Kidney (tissue), 14 donors: ENCODE measurements around the gene PRLR. TPM values are rescaled to one million over a fixed set of nuclear protein-coding genes. Genes with fewer than 3 reads are reported as not detected.

Source experiments
- DNase-seq, 5 donors: peaks; one replicate each; pipeline ENCODE4 v3.0.0-alpha.2; 2013 to 2020
- FAIRE-seq: peaks from 2 replicates; lab custom pipeline; 2012; peaks lifted over from hg19 to GRCh38; lab: Jason Lieb, UNC
- H3K27ac ChIP-seq, 2 donors: one replicate each; pipeline ENCODE4 v1.7.0; 2013; ENCODE audit warnings: low read depth in 2 of 2, low read length in 2 of 2, inconsistent platforms in 1 of 2
- H3K27me3 ChIP-seq: one replicate; pipeline ENCODE4 v1.7.1; 2013; ENCODE audit warnings: low read length, inconsistent platforms; ENCODE audit not compliant: control insufficient read depth, insufficient read depth
- H3K36me3 ChIP-seq, 3 donors: one replicate each; pipeline versions ENCODE4 v1.7.0 to v1.7.1; 2013; ENCODE audit warnings: low read length in 3 of 3, control low read depth in 1 of 3, inconsistent platforms in 1 of 3; ENCODE audit not compliant: insufficient read depth in 3 of 3, control insufficient read depth in 2 of 3
- H3K4me1 ChIP-seq, 3 donors: one replicate each; pipeline versions ENCODE4 v1.7.0 to v1.7.1; 2013; ENCODE audit warnings: low read length in 3 of 3, inconsistent platforms in 1 of 3, low read depth in 1 of 3; ENCODE audit not compliant: control insufficient read depth in 2 of 3, insufficient read depth in 2 of 3
- H3K4me3 ChIP-seq, 3 donors: one replicate each; pipeline versions ENCODE4 v1.7.0 to v1.8.1; 2013; ENCODE audit warnings: low read length in 3 of 3, control low read depth in 1 of 3, inconsistent platforms in 1 of 3
- H3K9ac ChIP-seq, 3 donors: one replicate each; pipeline versions ENCODE4 v1.7.0 to v1.7.1; 2013; ENCODE audit warnings: low read length in 3 of 3, control low read depth in 1 of 3, inconsistent platforms in 1 of 3
- H3K9me3 ChIP-seq, 3 donors: one replicate each; pipeline versions ENCODE4 v1.7.0 to v1.7.1; 2013; ENCODE audit warnings: low read length in 3 of 3, control low read depth in 1 of 3, inconsistent platforms in 1 of 3; ENCODE audit not compliant: control insufficient read depth in 2 of 3, insufficient read depth in 1 of 3
- CTCF ChIP-seq: IDR thresholded peaks from 3 replicates; pipeline ENCODE4 v1.5.1; 2012; ENCODE audit warnings: mild to moderate bottlenecking, moderate library complexity, borderline replicate concordance; ENCODE audit not compliant: insufficient read depth; ENCODE audit errors: extremely low read depth
- intact Hi-C: fragments of 100-400 bp; cut with DNase I; formaldehyde crosslinking; loops from one replicate; pipeline ENCODE4 v1.11.1; 2022
- polyA plus RNA-seq: library from polyadenylated mRNA; stranded (reverse); fragments of 350-450 nt; fragmentation: Illumina TruSeq; extraction: RNeasy Lipid Tissue Mini Kit (QIAGEN cat#74804); gene quantifications from one replicate; pipeline ENCODE4 v1.2.3, GENCODE V29; 2014; ENCODE audit warnings: low read depth, low replicate concordance; ENCODE audit not compliant: insufficient read depth
- total RNA-seq: library from RNA; stranded (reverse); fragmentation: NEBNext Ultra II Directional; extraction: Animal tissue kit (Norgen Biotek cat#: 25700); gene quantifications from one replicate; pipeline ENCODE4 v1.2.1, GENCODE V29; 2021
- donor health status: control.
- donor health status: control.
- donor health status: control.
- donor health status: control.
- donor health status: control.
- donor health status: DM: yes; HTN: yes; CAD: no.
- donor health status: Normal renal cell carcinoma (clear cell type).

Gene PRLR
- total and polyA plus RNA-seq, 2 donors from 2014 or later = 6.3 to 9.3 TPM

GRCh38 chr5:35182486-35182885, 47.8 kb downstream of the PRLR start:
- Histone ChIP-seq H3K27ac (no peak overlapping the region), H3K9ac (no peak overlapping the region), H3K4me1 (peaks cover 4 to 15% (median 10%) of the 10 kb centered on the region in 3 donors), H3K36me3 (no peaks in the 10 kb centered on the region), H3K4me3 (no peak overlapping the region), H3K27me3 (no peaks in the 10 kb centered on the region), H3K9me3 (no peaks in the 10 kb centered on the region)
- FAIRE-seq (no peak), DNase-seq (no peak)
- intact Hi-C loops = no loop called here
- no peak for TF ChIP-seq CTCF

GRCh38 chr5:35180046-35180445, 50.2 kb downstream of the PRLR start:
- intact Hi-C loops = no loop called here
- Histone ChIP-seq H3K27me3 (no peaks in the 10 kb centered on the region), H3K4me1 (peaks cover 0 to 4% (median 4%) of the 10 kb centered on the region in 3 donors), H3K4me3 (no peak overlapping the region), H3K36me3 (no peaks in the 10 kb centered on the region), H3K27ac (no peak overlapping the region), H3K9ac (no peak overlapping the region), H3K9me3 (no peaks in the 10 kb centered on the region)
- TF ChIP-seq CTCF = no peak
- no peak for DNase-seq
- no peak for FAIRE-seq

GRCh38 chr5:35177783-35178182, 52.5 kb downstream of the PRLR start:
- Histone ChIP-seq H3K9me3 (no peaks in the 10 kb centered on the region), H3K27ac (no peak overlapping the region), H3K36me3 (no peaks in the 10 kb centered on the region), H3K4me1 (no peaks in the 10 kb centered on the region), H3K9ac (no peak overlapping the region), H3K4me3 (no peak overlapping the region), H3K27me3 (no peaks in the 10 kb centered on the region)
- TF ChIP-seq CTCF = no peak
- FAIRE-seq = no peak
- DNase-seq = no peak
- intact Hi-C loops = no loop called here

- FAIRE-seq (no peak), DNase-seq (no peak)
- H3K27me3 ChIP-seq = no peaks in the 10 kb centered on the region
- intact Hi-C loops = no loop called here
- H3K27ac ChIP-seq = no peak overlapping the region
- no peak overlapping the region for H3K4me3 ChIP-seq
- TF ChIP-seq CTCF = no peak
- peaks cover 0 to 5% (median 0%) of the 10 kb centered on the region in 3 donors for H3K4me1 ChIP-seq
- no peak overlapping the region for H3K9ac ChIP-seq
- H3K36me3 ChIP-seq = no peaks in the 10 kb centered on the region
- H3K9me3 ChIP-seq = no peaks in the 10 kb centered on the region
Observed at GRCh38 chr5:35172533-35172932, 57.8 kb downstream of the PRLR start.
